HG02973 (cell line): ENCODE measurements around the gene LRIT2.

ENCODE experiments used
- ATAC-seq: cut with Tn5 transposase; IDR thresholded peaks from one replicate; pipeline ENCODE4 v1.9.1; 2021; ENCODE audit warnings: moderate library complexity; ENCODE audit not compliant: unreplicated experiment

The LRIT2 gene

GRCh38 chr10:84243759-84244158 is 18.4 kb upstream of the LRIT2 start:
- no peak for ATAC-seq

GRCh38 chr10:84241185-84241790 is 15.9 kb upstream of the LRIT2 start, which contains the start of gene LRIT1:
Gene LRIT1, minus strand, starts transcription at chr10:84241546. Its CDS starts 107 bp downstream, at chr10:84241439.
- ATAC-seq: no peak

- no peak for ATAC-seq
These were observed 13.6 kb upstream of the LRIT2 start for GRCh38 chr10:84238909-84239308.

- ATAC-seq: no peak
These were observed 12.1 kb upstream of the LRIT2 start for GRCh38 chr10:84237199-84238051.

- no peak for ATAC-seq
These were observed 11.5 kb upstream of the LRIT2 start for GRCh38 chr10:84236807-84237198.

GRCh38 chr10:84235096-84235495 is 9.8 kb upstream of the LRIT2 start:
- ATAC-seq: no peak

- ATAC-seq: no peak
These were observed 9.1 kb upstream of the LRIT2 start for GRCh38 chr10:84234479-84234878.

- no peak for ATAC-seq
These were observed 8.6 kb upstream of the LRIT2 start for GRCh38 chr10:84233940-84234339.

GRCh38 chr10:84232376-84232775 is 7.0 kb upstream of the LRIT2 start:
- ATAC-seq: no peak

- no peak for ATAC-seq
These were observed 5.0 kb upstream of the LRIT2 start for GRCh38 chr10:84230359-84230758.

GRCh38 chr10:84227810-84228209 is 2.5 kb upstream of the LRIT2 start:
- no peak for ATAC-seq

GRCh38 chr10:84226616-84227015 is 1.3 kb upstream of the LRIT2 start:
- ATAC-seq: no peak

GRCh38 chr10:84224411-84225028 is 824 bp downstream of the LRIT2 start:
- no peak for ATAC-seq

GRCh38 chr10:84221916-84222315 is 3.4 kb downstream of the LRIT2 start:
- ATAC-seq: no peak

- ATAC-seq: no peak
These were observed 7.6 kb downstream of the LRIT2 start for GRCh38 chr10:84217746-84218145.

- no peak for ATAC-seq
These were observed 8.5 kb downstream of the LRIT2 start for GRCh38 chr10:84216834-84217233.

GRCh38 chr10:84214612-84215235 is 10.6 kb downstream of the LRIT2 start:
- peak; percentile 88 for ATAC-seq

- peak; percentile 16 for ATAC-seq
These were observed 11.2 kb downstream of the LRIT2 start for GRCh38 chr10:84214046-84214572.

GRCh38 chr10:84213076-84213475 is 12.3 kb downstream of the LRIT2 start:
- ATAC-seq: no peak

- ATAC-seq: no peak
These were observed 13.3 kb downstream of the LRIT2 start for GRCh38 chr10:84212014-84212413.

- ATAC-seq: no peak
These were observed 13.8 kb downstream of the LRIT2 start for GRCh38 chr10:84211566-84211965.
